T-helper 2 cell treated with Interferon-gamma antibody and Interleukin-4, amounts not matched to agents 5 μg/mL and 100 μg/mL, for 36 hours (primary cell): ENCODE measurements around the gene GP9.
A peak's percentile ranks its signal among the peaks of the same experiment; 100 is the strongest.

Experiments
- DNase-seq: peaks from one replicate; pipeline ENCODE4 v3.0.0; 2021; ENCODE audit warnings: low spot score
- H3K27ac Mint-ChIP-seq: one replicate; pipeline ENCODE4 v1.8.0; 2021; ENCODE audit warnings: mild to moderate bottlenecking, mixed read lengths
- H3K27me3 Mint-ChIP-seq: one replicate; pipeline ENCODE4 v1.8.0; 2021; ENCODE audit warnings: low read depth, mixed read lengths
- H3K36me3 Mint-ChIP-seq: one replicate; pipeline ENCODE4 v1.8.0; 2021; ENCODE audit warnings: low read depth, mixed read lengths
- H3K4me1 Mint-ChIP-seq: one replicate; pipeline ENCODE4 v1.8.0; 2021; ENCODE audit warnings: low read depth, mixed read lengths
- H3K4me3 Mint-ChIP-seq: one replicate; pipeline ENCODE4 v1.8.0; 2022; ENCODE audit warnings: mild to moderate bottlenecking, moderate library complexity, mixed read lengths
- H3K9me3 Mint-ChIP-seq: one replicate; pipeline ENCODE4 v1.8.0; 2021; ENCODE audit warnings: mixed read lengths

Gene GP9

DNA sequence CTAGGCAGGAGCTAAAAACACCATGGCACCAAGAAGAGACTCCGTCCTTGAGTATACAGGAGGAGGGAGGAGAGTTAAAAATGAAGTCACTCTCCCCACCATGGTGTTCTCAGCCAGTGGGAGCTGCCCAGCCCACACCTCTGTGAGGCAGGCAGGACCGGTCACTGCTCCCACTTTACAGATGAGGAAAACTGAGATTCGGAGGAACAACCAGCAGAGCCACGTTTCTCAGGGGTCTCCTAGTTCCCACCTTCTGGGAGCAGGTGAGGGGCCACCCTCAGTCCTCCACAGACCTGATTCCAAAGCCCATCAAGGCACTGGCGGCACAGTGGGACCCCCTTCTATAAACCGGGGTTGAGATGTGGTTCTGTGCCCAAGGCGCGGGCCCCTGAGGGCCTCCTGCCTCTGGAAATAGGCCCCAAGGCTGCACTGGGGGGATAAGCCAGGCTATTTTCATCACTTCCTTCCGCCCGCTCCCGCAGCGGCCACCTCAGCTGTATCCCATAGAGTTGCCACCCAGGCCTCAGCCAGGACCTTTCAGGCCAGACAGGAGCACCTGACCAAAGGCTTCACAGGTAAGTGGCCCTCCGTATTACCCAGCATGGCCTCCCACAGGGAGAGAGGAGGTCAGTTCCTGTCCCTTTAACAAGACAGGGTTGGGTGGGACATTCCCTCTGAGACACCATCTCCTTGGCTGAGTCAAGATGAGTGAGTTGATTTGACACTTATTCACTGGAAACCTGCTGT is at the start of gene GP9:
GP9 (plus strand) TSS at position 504 of the 747 bp plus-strand sequence. CDS start 961 bp downstream, outside the sequence.
- no peak within 1 kb of the TSS for H3K27ac Mint-ChIP-seq
- peaks cover 5% of the 10 kb centered on the region for H3K27me3 Mint-ChIP-seq
- no peaks in the 10 kb centered on the region for H3K4me1 Mint-ChIP-seq
- H3K9me3 Mint-ChIP-seq = no peaks in the 10 kb centered on the region
- no peaks in the 10 kb centered on the region for H3K36me3 Mint-ChIP-seq
- DNase-seq = no peak
- H3K4me3 Mint-ChIP-seq = no peak within 1 kb of the TSS

- no peak overlapping the region for H3K27ac Mint-ChIP-seq
These were observed 47.1 kb upstream of the GP9 start for GRCh38 chr3:129013491-129013891.

GRCh38 chr3:129014148-129014547 is 46.4 kb upstream of the GP9 start:
- no peaks in the 10 kb centered on the region for H3K9me3 Mint-ChIP-seq
- H3K36me3 Mint-ChIP-seq = no peaks in the 10 kb centered on the region
- peak overlapping the region; percentile 84 for H3K27ac Mint-ChIP-seq
- H3K4me3 Mint-ChIP-seq = no peak overlapping the region
- peaks cover 27% of the 10 kb centered on the region for H3K4me1 Mint-ChIP-seq
- no peaks in the 10 kb centered on the region for H3K27me3 Mint-ChIP-seq
- no peak for DNase-seq

More at GRCh38 chr3:129013491-129013891, 47.1 kb upstream of the GP9 start:
- H3K4me1 Mint-ChIP-seq = peaks cover 27% of the 10 kb centered on the region
- no peak overlapping the region for H3K4me3 Mint-ChIP-seq
- no peaks in the 10 kb centered on the region for H3K9me3 Mint-ChIP-seq
- no peak for DNase-seq
- H3K36me3 Mint-ChIP-seq = no peaks in the 10 kb centered on the region
- peaks cover 2% of the 10 kb centered on the region for H3K27me3 Mint-ChIP-seq

DNA sequence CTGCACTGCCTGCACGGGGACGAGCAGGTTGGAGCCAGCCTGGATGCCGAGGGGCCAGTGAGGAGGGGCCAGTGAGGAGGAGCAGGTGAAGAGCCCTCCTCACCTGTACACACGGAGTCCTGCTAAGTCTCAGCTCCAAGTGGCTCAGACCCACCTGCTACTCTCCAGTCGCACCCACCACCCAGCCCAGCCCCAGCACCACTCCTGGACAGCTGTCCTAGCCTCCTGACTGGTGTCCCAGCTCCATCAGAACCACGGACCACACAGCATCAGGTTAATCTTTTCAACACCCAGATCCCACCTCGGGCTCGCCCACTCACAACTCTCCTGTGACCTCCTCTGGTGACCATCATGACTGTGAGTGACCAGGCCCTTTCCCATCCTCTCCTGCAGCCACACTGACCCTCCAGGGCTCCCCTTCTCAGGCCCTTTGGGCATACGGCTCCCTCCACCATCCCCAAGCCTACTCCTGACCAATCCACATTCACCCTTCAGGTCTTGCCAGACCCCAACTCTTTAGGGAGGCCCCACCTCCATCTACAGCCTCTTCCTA is 45.7 kb upstream of the GP9 start:
- peaks cover 27% of the 10 kb centered on the region for H3K4me1 Mint-ChIP-seq
- DNase-seq = no peak
- peak overlapping the region; percentile 84 for H3K27ac Mint-ChIP-seq
- no peaks in the 10 kb centered on the region for H3K27me3 Mint-ChIP-seq
- H3K4me3 Mint-ChIP-seq = no peak overlapping the region
- H3K9me3 Mint-ChIP-seq = no peaks in the 10 kb centered on the region
- H3K36me3 Mint-ChIP-seq = no peaks in the 10 kb centered on the region

DNA sequence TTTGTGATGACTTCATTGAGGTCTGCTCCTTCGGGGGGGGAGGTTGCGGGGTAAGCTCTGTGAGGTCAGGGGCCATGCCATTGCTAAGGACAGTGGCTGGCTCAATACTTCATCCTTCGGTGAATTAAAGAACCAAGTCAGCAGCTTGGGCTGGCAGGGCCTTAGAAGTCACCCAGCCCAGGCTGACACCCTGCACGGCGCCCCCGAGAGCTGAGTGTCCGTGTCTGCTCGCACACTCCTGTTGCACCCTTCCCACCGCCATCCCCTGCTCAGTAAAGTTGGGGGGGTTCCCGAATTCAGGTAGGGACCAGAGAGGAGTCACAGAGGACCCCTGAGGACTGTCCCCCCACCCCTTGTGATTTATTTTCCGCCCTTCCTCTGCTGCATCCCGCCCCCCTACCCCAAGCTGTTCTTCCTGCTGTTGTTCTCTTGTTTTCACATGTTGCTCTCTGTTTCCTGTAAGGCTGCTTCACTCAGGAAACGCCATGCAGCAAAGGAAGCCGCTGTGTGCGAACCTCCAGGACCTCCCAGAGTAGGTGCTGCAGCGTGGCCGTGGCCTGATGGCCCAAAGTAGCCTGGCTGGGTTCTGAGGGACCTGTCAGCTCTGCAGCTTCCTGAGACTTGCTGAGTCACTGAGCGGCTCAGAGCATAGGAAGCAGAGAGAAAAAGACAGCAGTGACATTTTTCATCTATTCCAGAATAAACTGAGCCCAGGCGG is 45.0 kb upstream of the GP9 start:
- Mint-ChIP-seq H3K4me1 (peaks cover 27% of the 10 kb centered on the region), H3K9me3 (no peaks in the 10 kb centered on the region), H3K27ac (peak overlapping the region; percentile 84), H3K36me3 (no peaks in the 10 kb centered on the region), H3K27me3 (no peaks in the 10 kb centered on the region), H3K4me3 (peak overlapping the region; percentile 74)
- DNase-seq = no peak

DNA sequence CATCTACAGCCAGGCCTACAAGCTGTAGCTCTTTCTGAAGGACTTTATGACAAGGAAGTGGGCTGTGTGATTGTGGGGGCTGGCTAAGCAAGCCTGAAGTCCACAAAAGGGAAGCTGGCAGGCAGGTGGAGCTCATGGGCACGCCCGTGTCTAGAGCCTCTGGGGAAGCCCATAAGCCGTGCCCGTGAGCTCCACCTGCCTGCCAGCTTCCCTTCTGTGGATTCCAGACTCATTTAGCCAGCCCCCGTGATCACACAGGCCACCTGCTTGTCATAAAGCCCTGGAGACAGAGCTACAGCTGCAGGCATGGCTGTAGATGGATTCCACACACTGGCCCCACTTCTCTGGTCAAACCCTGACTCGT is 44.2 kb upstream of the GP9 start:
- no peaks in the 10 kb centered on the region for H3K36me3 Mint-ChIP-seq
- H3K4me1 Mint-ChIP-seq = peaks cover 27% of the 10 kb centered on the region
- no peaks in the 10 kb centered on the region for H3K27me3 Mint-ChIP-seq
- H3K27ac Mint-ChIP-seq = peak overlapping the region; percentile 84
- no peaks in the 10 kb centered on the region for H3K9me3 Mint-ChIP-seq
- H3K4me3 Mint-ChIP-seq = peak overlapping the region; percentile 74
- peak; percentile 30 for DNase-seq

DNA sequence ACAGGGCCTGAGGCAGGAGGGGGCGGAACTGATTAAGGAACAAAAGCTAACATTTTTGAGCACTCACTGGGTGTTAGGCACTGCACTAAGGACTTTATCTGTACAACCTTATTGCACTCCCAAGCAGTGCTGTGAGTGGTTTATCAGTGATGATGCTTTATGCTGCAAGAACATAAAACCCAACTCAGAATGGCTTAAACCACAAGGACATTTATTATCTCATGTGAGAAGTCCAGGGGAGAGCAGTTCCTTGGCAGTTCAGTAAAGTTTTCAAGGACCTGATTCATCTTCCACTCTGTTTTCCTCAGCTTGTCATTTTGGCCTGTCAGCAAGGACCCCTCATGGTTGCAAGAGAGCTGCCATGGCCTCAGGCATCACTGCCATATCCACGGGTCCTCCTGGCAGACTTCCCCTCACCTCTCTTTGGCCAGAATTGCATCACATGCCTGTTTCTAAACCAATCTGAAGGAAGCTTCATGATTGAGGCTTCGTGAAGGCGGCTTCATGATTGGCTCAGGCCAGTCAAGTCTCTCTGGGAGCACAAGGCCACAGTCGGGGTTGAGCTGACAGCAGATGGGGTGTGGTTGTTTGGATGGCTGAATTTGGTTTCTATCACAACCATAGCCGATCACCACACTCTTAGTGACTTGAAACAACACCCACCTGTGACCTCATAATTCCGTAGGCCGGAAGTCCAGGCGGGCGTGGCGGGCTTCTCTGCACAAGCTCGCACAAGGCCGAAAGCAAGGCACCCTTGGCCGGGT is 43.7 kb upstream of the GP9 start:
- H3K4me1 Mint-ChIP-seq = peaks cover 28% of the 10 kb centered on the region
- no peaks in the 10 kb centered on the region for H3K36me3 Mint-ChIP-seq
- H3K27me3 Mint-ChIP-seq = no peaks in the 10 kb centered on the region
- no peak for DNase-seq
- peak overlapping the region; percentile 6 for H3K4me3 Mint-ChIP-seq
- H3K9me3 Mint-ChIP-seq = no peaks in the 10 kb centered on the region
- peak overlapping the region; percentile 84 for H3K27ac Mint-ChIP-seq

DNA sequence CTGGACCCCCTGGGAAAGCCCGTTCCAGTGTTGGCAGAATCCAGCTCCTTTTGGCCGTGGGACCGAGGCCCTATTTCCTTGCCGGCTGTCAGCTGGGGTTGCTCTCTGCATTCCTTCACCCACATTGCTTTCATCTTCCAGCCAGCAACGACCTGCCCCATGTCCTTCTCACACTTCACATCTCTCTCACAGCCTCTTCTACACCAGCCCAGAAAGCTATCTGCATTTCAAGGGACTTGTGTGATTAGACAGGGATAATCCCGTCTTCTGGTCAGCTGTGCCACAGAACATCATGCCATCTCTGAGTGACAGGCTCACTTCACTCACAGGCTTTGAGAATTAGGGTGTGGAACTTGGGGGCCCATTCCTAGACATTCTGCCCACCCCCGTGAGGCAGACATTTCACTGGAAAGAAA is 43.1 kb upstream of the GP9 start:
- no peak overlapping the region for H3K4me3 Mint-ChIP-seq
- peak overlapping the region; percentile 62 for H3K27ac Mint-ChIP-seq
- no peak for DNase-seq

DNA sequence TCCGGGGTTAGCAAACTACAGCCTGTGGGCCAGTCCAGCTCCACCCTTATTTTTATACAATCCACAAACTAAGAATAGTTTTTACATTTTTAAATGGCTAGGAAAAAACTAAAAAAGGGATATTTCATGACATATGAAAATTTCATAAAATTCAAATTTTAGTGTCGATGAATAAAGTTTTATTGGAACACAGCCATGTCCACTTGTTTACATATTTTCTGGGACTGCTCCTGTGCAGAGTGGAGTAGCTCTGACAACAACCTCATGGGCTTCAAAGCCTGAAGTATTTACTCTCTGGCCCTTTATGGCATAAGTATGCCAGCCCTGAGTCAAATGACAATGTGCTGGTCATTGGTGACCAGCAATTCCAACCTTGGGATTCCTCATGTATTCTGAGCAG is 42.3 kb upstream of the GP9 start:
- H3K9me3 Mint-ChIP-seq = no peaks in the 10 kb centered on the region
- no peak overlapping the region for H3K4me3 Mint-ChIP-seq
- no peaks in the 10 kb centered on the region for H3K36me3 Mint-ChIP-seq
- H3K27ac Mint-ChIP-seq = no peak overlapping the region
- no peak for DNase-seq
- H3K4me1 Mint-ChIP-seq = peaks cover 28% of the 10 kb centered on the region
- no peaks in the 10 kb centered on the region for H3K27me3 Mint-ChIP-seq

More for the DNA sequence above, 43.1 kb upstream of the GP9 start:
- Mint-ChIP-seq H3K36me3 (no peaks in the 10 kb centered on the region), H3K9me3 (no peaks in the 10 kb centered on the region), H3K4me1 (peaks cover 28% of the 10 kb centered on the region), H3K27me3 (no peaks in the 10 kb centered on the region)

DNA sequence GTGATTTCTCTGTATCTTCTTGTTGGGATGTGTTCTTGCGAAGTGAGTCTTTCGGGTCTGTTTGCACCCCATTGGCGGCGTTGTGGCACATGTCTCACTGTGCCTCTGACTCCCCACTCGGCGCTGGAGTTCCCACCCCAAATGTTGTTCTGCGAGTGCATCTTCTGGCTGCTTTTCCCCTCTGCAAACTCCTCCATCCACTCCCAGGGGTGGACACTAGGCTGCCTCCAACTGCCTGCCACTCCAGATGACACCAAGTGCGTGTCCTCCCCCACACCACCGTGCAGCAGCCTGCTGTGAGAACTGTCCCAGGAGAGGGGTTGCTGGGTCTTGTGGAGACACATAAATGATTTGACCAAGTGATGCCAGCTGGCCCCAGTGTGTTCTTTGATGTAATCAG is 41.8 kb upstream of the GP9 start:
- H3K9me3 Mint-ChIP-seq = no peaks in the 10 kb centered on the region
- DNase-seq = no peak
- no peaks in the 10 kb centered on the region for H3K36me3 Mint-ChIP-seq
- no peak overlapping the region for H3K4me3 Mint-ChIP-seq
- peak overlapping the region; percentile 15 for H3K27ac Mint-ChIP-seq
- H3K27me3 Mint-ChIP-seq = no peaks in the 10 kb centered on the region
- H3K4me1 Mint-ChIP-seq = peaks cover 28% of the 10 kb centered on the region

DNA sequence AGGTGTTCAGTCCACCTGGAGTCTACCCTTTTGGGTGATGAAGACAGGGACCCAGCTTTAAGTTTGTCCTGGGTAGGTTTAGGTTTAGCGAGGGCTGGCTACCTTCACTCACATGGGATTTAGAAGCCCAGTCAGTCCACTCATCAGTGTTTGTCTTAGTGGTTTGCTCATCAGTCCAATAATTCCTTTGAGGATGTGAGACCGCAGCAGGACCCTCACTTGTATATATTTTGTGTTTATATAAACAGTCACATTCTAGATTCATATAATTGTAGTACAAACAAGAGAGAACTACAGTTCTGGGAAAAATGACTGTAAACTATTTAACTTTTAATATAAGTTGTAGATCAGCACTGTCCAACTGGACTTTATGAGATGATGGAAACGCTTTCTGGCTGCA is 41.3 kb upstream of the GP9 start:
- Mint-ChIP-seq H3K27me3 (no peaks in the 10 kb centered on the region), H3K4me3 (no peak overlapping the region), H3K4me1 (peaks cover 28% of the 10 kb centered on the region), H3K36me3 (no peaks in the 10 kb centered on the region), H3K9me3 (no peaks in the 10 kb centered on the region), H3K27ac (no peak overlapping the region)
- DNase-seq = no peak

DNA sequence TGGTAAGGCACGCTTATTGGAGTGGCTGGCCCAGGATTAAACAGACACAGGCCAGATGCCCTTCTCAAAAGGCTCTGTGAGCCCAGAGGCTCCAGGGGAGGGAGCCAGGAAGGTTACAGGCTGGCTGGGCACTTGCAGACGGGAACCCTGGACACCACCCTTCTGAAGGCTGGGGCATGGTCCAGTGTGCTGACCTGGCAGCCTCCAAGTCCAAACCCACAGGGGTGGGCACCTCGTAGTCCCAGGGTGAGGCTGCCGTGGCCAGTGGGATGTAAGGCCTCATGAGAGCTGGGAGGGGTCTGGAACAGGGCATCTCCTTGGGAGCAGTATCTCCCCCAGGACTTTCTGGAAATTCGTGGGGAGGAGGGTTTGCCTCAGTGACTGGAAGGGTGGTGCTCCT is 39.9 kb upstream of the GP9 start:
- Mint-ChIP-seq H3K27ac (no peak overlapping the region), H3K27me3 (no peaks in the 10 kb centered on the region), H3K4me1 (peaks cover 23% of the 10 kb centered on the region), H3K4me3 (no peak overlapping the region), H3K36me3 (no peaks in the 10 kb centered on the region), H3K9me3 (no peaks in the 10 kb centered on the region)
- DNase-seq = no peak

GRCh38 chr3:129021140-129021551 is 39.4 kb upstream of the GP9 start:
- H3K27me3 Mint-ChIP-seq = no peaks in the 10 kb centered on the region
- no peaks in the 10 kb centered on the region for H3K9me3 Mint-ChIP-seq
- no peak overlapping the region for H3K4me3 Mint-ChIP-seq
- H3K27ac Mint-ChIP-seq = no peak overlapping the region
- DNase-seq = no peak
- no peaks in the 10 kb centered on the region for H3K36me3 Mint-ChIP-seq
- H3K4me1 Mint-ChIP-seq = peaks cover 21% of the 10 kb centered on the region
